ENCODE measurements around the gene WDR5.

DNA sequence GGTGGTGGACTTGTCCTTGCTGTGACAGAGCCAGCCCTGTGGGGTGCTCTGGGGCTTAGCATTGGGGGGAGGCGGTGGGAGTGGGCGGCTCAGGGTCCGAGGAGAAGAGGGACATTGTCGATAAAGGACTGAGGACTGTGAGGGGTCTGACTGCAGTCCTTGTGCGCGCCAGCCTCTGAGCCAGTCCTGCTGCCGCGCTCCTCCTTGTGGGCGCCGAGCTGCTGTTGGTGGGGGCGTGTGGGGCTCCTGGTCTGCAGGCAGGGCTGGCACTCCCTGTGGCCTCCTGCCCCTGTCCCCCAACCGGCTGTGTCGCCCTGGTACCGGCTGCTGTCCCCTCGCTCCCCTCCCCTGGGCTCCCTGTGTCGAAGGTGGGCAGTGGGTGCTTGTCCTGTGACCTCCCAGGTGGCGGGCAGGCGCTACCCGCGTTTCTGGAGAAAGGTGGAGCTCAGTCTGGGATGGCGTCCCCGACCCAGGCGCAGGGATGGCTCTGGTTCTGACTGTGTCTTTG is 21.6 kb downstream of the WDR5 start:
- TF ChIP-seq, protein P1, sequence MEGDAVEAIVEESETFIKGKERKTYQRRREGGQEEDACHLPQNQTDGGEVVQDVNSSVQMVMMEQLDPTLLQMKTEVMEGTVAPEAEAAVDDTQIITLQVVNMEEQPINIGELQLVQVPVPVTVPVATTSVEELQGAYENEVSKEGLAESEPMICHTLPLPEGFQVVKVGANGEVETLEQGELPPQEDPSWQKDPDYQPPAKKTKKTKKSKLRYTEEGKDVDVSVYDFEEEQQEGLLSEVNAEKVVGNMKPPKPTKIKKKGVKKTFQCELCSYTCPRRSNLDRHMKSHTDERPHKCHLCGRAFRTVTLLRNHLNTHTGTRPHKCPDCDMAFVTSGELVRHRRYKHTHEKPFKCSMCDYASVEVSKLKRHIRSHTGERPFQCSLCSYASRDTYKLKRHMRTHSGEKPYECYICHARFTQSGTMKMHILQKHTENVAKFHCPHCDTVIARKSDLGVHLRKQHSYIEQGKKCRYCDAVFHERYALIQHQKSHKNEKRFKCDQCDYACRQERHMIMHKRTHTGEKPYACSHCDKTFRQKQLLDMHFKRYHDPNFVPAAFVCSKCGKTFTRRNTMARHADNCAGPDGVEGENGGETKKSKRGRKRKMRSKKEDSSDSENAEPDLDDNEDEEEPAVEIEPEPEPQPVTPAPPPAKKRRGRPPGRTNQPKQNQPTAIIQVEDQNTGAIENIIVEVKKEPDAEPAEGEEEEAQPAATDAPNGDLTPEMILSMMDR (conservative IDR thresholded peaks at IDR 0.05 in 1 of 2, IDR thresholded peaks at IDR 0.05 in 1 of 2; ENCODE audit: extremely low read depth in 1 of 2, insufficient read depth in 1 of 2, low read depth in 1 of 2, low read length in 2 of 2) = no peak
- no peak for TF ChIP-seq EZH2 (IDR thresholded peaks at IDR 0.05; ENCODE audit: borderline replicate concordance, low read length)

Data from mammary epithelial cell (primary cell).